Measurements from ENCODE around the gene LDAF1.

DNA sequence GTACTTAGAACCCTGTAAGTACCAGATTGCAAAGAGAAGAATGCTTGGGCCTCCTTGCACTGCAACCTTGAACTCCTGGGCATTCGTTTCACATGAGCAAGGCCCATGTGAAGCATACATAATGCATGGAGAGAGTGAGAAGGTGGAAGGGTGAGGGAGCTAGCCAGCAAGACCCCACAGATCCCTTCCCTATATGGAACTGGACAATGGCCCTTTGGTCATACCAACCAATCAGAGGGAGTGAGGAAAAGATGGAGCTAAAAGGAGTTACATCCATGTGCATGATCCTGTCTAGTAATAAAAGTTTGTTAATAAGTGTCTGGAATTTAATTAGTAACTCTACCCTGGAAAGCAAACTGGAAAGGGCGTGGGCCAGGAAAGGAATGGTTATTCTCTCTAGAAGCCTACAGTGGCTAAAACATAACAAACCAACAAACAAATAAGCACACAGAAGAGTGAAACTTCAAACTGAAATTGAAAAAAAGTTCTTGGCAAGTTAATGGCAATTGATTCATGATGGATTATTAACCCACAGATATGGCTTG, 37.4 kb upstream of the LDAF1 start:
- no peak for TF ChIP-seq POLR2A (IDR thresholded peaks at IDR 0.05; ENCODE audit: low read depth, low read length)
- no peak for TF ChIP-seq TAF1 (IDR thresholded peaks at IDR 0.05; ENCODE audit: borderline replicate concordance, low read depth, low read length)
- TF ChIP-seq POLR2AphosphoS5 (IDR thresholded peaks at IDR 0.05; ENCODE audit: low read depth, low read length): no peak
